ENCODE measurements around the gene ZC2HC1B. TPM values are rescaled to one million over a fixed set of nuclear protein-coding genes. Genes with fewer than 3 reads are reported as not detected.

ZC2HC1B gene
- total RNA-seq, 1 experiment from 2014 or later: not detected

DNA sequence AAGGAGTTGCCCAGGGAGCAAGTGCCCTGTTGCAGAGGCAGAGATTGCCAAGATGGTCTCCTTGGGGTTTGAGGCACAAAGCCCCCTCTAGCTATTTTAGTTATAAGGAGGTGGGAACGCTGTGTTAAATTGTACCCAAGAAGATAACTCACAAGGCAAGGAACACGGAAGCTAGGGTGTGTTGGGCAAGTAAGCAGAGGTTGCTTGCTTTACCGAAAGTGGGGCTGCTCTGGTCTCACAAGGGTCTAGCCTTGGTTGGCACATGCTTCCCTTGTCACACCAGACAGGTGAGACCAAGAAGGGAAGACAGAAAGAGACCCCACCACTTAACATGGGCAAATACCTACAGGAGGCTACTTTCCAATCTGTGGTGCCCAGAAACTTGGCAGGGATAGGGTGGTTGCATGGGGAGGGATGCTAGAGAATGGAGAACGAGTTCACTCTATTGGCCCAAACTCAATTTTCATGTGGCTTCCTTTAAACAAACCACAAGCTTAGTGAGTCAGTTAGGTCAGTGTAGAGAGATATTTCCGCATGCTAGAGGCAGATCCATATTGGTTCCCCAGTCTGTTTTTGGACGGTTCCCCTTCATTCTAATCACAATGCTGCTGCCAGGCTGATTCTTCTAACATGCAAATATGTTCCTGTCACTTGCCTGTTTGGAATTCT, 101.4 kb downstream of the ZC2HC1B start:
- H3K4me2 ChIP-seq (ENCODE audit: insufficient read depth, insufficient read length, low read length): no peak overlapping the region
- TF ChIP-seq, protein P1, sequence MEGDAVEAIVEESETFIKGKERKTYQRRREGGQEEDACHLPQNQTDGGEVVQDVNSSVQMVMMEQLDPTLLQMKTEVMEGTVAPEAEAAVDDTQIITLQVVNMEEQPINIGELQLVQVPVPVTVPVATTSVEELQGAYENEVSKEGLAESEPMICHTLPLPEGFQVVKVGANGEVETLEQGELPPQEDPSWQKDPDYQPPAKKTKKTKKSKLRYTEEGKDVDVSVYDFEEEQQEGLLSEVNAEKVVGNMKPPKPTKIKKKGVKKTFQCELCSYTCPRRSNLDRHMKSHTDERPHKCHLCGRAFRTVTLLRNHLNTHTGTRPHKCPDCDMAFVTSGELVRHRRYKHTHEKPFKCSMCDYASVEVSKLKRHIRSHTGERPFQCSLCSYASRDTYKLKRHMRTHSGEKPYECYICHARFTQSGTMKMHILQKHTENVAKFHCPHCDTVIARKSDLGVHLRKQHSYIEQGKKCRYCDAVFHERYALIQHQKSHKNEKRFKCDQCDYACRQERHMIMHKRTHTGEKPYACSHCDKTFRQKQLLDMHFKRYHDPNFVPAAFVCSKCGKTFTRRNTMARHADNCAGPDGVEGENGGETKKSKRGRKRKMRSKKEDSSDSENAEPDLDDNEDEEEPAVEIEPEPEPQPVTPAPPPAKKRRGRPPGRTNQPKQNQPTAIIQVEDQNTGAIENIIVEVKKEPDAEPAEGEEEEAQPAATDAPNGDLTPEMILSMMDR (conservative IDR thresholded peaks at IDR 0.05): no peak
- H3K27ac ChIP-seq (ENCODE audit: insufficient read length, low read depth, low read length): no peak overlapping the region
- no peaks in the 10 kb centered on the region for H3K23me2 ChIP-seq (ENCODE audit: insufficient read length, low read depth, low read length, poor library complexity, severe bottlenecking)
- no peak overlapping the region for H3K23ac ChIP-seq (ENCODE audit: insufficient read length, low read depth, low read length)
- no peak overlapping the region for H2BK5ac ChIP-seq (ENCODE audit: insufficient read length, low read length)
- H2BK12ac ChIP-seq (ENCODE audit: insufficient read length, low read depth, low read length): no peak overlapping the region
- no peaks in the 10 kb centered on the region for H3K79me2 ChIP-seq (ENCODE audit: insufficient read depth, low read length)
- no peak overlapping the region for H3T11ph ChIP-seq (ENCODE audit: low read length)
- H2BK120ac ChIP-seq (ENCODE audit: low read depth, low read length, poor library complexity, severe bottlenecking): no peak overlapping the region
- DNase-seq: no peak
- Mint-ChIP-seq H3K27ac (no peak overlapping the region), H3K9me3 (peaks cover 0 to 12% of the 10 kb centered on the region in 2 experiments; a peak in 2 of 5 replicates), H3K4me3 (no peak overlapping the region), H3K4me1 (peaks cover 57 to 63% of the 10 kb centered on the region in 2 experiments), H3K27me3 (ENCODE audit: low read depth) (no peaks in the 10 kb centered on the region; the same call in 1 of the 2 replicates), H3K36me3 (ENCODE audit: insufficient read depth in 1 of 3, low read depth in 3 of 3) (no peaks in the 10 kb centered on the region)
- no peak overlapping the region for H2AK5ac ChIP-seq (ENCODE audit: insufficient read length, low read length)
- no peak overlapping the region for H4K8ac ChIP-seq (replicated peaks; ENCODE audit: insufficient read length, low read depth, low read length)
- no peak overlapping the region for H4K5ac ChIP-seq (ENCODE audit: insufficient read length, low read depth, low read length)
- no peak overlapping the region for H3K9ac ChIP-seq (ENCODE audit: extremely low read depth, insufficient read length, low read length)
- H3K27me3 ChIP-seq (ENCODE audit: insufficient read depth, low read length): peaks cover 88% of the 10 kb centered on the region
- no CpG with 5 or more reads among the region's 6 CpGs for WGBS (ENCODE audit: extremely low coverage, insufficient read length, low lambda C conversion rate)
- no peak overlapping the region for H3K18ac ChIP-seq (ENCODE audit: insufficient read length, low read depth, low read length)
- no peak overlapping the region for H2AFZ ChIP-seq (ENCODE audit: low read length)
- no peaks in the 10 kb centered on the region for H4K20me1 ChIP-seq (ENCODE audit: control insufficient read depth, insufficient read depth, insufficient read length)
- no peak overlapping the region for H3K56ac ChIP-seq (ENCODE audit: insufficient read length, low read depth, low read length)
- no peaks in the 10 kb centered on the region for H3K79me1 ChIP-seq (ENCODE audit: insufficient read depth, low read depth, low read length, poor library complexity, severe bottlenecking)
- no peak overlapping the region for H4K91ac ChIP-seq (ENCODE audit: insufficient read length, low read depth, low read length)
- H3K14ac ChIP-seq (ENCODE audit: insufficient read depth, low read length): no peak overlapping the region
- no peak overlapping the region for H2BK20ac ChIP-seq (ENCODE audit: low read depth, low read length, poor library complexity, severe bottlenecking)
- H3K4ac ChIP-seq (ENCODE audit: low read depth, low read length): no peak overlapping the region
- peaks cover 8% of the 10 kb centered on the region; the same call in 1 of the 2 replicates for H3K4me1 ChIP-seq (ENCODE audit: insufficient read depth, low read length)
- H3K9me3 ChIP-seq (ENCODE audit: control insufficient read depth, low read depth, low read length): no peaks in the 10 kb centered on the region
- no peak overlapping the region for H2BK15ac ChIP-seq (ENCODE audit: low read depth, low read length)
